Measurements from ENCODE around the gene TRAPPC2L. TPM values are rescaled to one million over a fixed set of nuclear protein-coding genes. Genes with fewer than 3 reads are reported as not detected.

TRAPPC2L gene
- polyA plus RNA-seq, 3 donors: 38.8 to 89.3 (median 82.4) TPM

GRCh38 chr16:88839745-88840599 is 17.0 kb upstream of the TRAPPC2L start:
- no peak overlapping the region for H3K9ac ChIP-seq (ENCODE audit: insufficient read depth, low read length, poor library complexity, severe bottlenecking)
- H3K27me3 Mint-ChIP-seq (ENCODE audit: low read depth in 3 of 3): peaks cover 0 to 2% (median 2%) of the 10 kb centered on the region in 3 donors
- no peak overlapping the region for H2AFZ ChIP-seq (ENCODE audit: insufficient read depth, low read depth, low read length, poor library complexity, severe bottlenecking)
- no peaks in the 10 kb centered on the region for H3K79me2 ChIP-seq (ENCODE audit: insufficient read depth, low read length)
- H3K4me1 ChIP-seq (ENCODE audit: control insufficient read depth in 1 of 2, insufficient read depth in 2 of 2, low read length in 2 of 2): peaks cover 24 to 27% of the 10 kb centered on the region in 2 donors
- intact Hi-C loops (cut with micrococcal nuclease): no loop called here
- peak in 1 of 3 donors; percentile 14 for DNase-seq
- H3K36me3 ChIP-seq (replicated peaks in 1 of 2; ENCODE audit: control insufficient read depth in 1 of 2, insufficient read depth in 2 of 2, low read length in 2 of 2): peaks cover 54 to 67% of the 10 kb centered on the region in 2 donors
- TF ChIP-seq CTCF (IDR thresholded peaks at IDR 0.05): no peak
- H3K4me1 Mint-ChIP-seq: peaks cover 20% of the 10 kb centered on the region
- no peaks in the 10 kb centered on the region for H3K9me3 ChIP-seq (replicated peaks in 1 of 2; ENCODE audit: control insufficient read depth in 1 of 2, insufficient read depth in 1 of 2, low read length in 2 of 2)
- 62% methylated on average over 20 of the region's 24 CpGs for WGBS (ENCODE audit: insufficient coverage)
- peaks cover 61% of the 10 kb centered on the region for H4K20me1 ChIP-seq (ENCODE audit: insufficient read depth, low read length)
- no peaks in the 10 kb centered on the region for H3K27me3 ChIP-seq (ENCODE audit: control insufficient read depth in 2 of 2, insufficient read depth in 2 of 2, low read length in 2 of 2)
- peak overlapping the region in 1 of 2 donors; percentile 6 for H3K27ac ChIP-seq (ENCODE audit: low read depth in 1 of 2, low read length in 2 of 2)
- no peak overlapping the region for H3K4me3 ChIP-seq (replicated peaks in 1 of 3; ENCODE audit: low read depth in 2 of 3, low read length in 3 of 3)
- peak overlapping the region in 6 of 7 donors; percentile 10 to 80 (median 46) for H3K27ac Mint-ChIP-seq
- H3K4me2 ChIP-seq (replicated peaks; ENCODE audit: extremely low read depth, low read length, poor library complexity, severe bottlenecking): no peak overlapping the region
- H3K9me3 Mint-ChIP-seq: no peaks in the 10 kb centered on the region
- peak overlapping the region in 1 of 2 donors; percentile 42 for H3K4me3 Mint-ChIP-seq
- H3K36me3 Mint-ChIP-seq: peaks cover 45 to 67% of the 10 kb centered on the region in 2 donors

- H3K4me3 ChIP-seq (replicated peaks in 1 of 3; ENCODE audit: low read depth in 2 of 3, low read length in 3 of 3): no peak overlapping the region
- H3K79me2 ChIP-seq (ENCODE audit: insufficient read depth, low read length): no peaks in the 10 kb centered on the region
- intact Hi-C loops (cut with micrococcal nuclease): no loop called here
- Mint-ChIP-seq H3K4me3 (peak overlapping the region in 1 of 2 donors; percentile 42), H3K36me3 (peaks cover 39 to 62% of the 10 kb centered on the region in 2 donors), H3K9me3 (no peaks in the 10 kb centered on the region), H3K27ac (peak overlapping the region in 5 of 7 donors; percentile 10 to 90 (median 80)), H3K27me3 (ENCODE audit: low read depth in 3 of 3) (peaks cover 0 to 2% (median 2%) of the 10 kb centered on the region in 3 donors), H3K4me1 (peaks cover 20% of the 10 kb centered on the region)
- peak in 2 of 3 donors; percentile 36 to 52 for DNase-seq
- no peak overlapping the region for H2AFZ ChIP-seq (ENCODE audit: insufficient read depth, low read depth, low read length, poor library complexity, severe bottlenecking)
- H3K27ac ChIP-seq (ENCODE audit: low read depth in 1 of 2, low read length in 2 of 2): no peak overlapping the region
- H3K36me3 ChIP-seq (replicated peaks in 1 of 2; ENCODE audit: control insufficient read depth in 1 of 2, insufficient read depth in 2 of 2, low read length in 2 of 2): peaks cover 48 to 59% of the 10 kb centered on the region in 2 donors
- no peaks in the 10 kb centered on the region for H3K9me3 ChIP-seq (replicated peaks in 1 of 2; ENCODE audit: control insufficient read depth in 1 of 2, insufficient read depth in 1 of 2, low read length in 2 of 2)
- no peak overlapping the region for H3K9ac ChIP-seq (ENCODE audit: insufficient read depth, low read length, poor library complexity, severe bottlenecking)
- H3K27me3 ChIP-seq (ENCODE audit: control insufficient read depth in 2 of 2, insufficient read depth in 2 of 2, low read length in 2 of 2): no peaks in the 10 kb centered on the region
- H4K20me1 ChIP-seq (ENCODE audit: insufficient read depth, low read length): peaks cover 63% of the 10 kb centered on the region
- H3K4me2 ChIP-seq (replicated peaks; ENCODE audit: extremely low read depth, low read length, poor library complexity, severe bottlenecking): no peak overlapping the region
- 75% methylated on average over 28 of the region's 30 CpGs for WGBS (ENCODE audit: insufficient coverage)
- no peak for TF ChIP-seq CTCF (IDR thresholded peaks at IDR 0.05)
- H3K4me1 ChIP-seq (ENCODE audit: control insufficient read depth in 1 of 2, insufficient read depth in 2 of 2, low read length in 2 of 2): peaks cover 24 to 27% of the 10 kb centered on the region in 2 donors
These were observed 16.2 kb upstream of the TRAPPC2L start for GRCh38 chr16:88840600-88841215.
